ENCODE measurements around the gene RGS3.

Gene RGS3

DNA sequence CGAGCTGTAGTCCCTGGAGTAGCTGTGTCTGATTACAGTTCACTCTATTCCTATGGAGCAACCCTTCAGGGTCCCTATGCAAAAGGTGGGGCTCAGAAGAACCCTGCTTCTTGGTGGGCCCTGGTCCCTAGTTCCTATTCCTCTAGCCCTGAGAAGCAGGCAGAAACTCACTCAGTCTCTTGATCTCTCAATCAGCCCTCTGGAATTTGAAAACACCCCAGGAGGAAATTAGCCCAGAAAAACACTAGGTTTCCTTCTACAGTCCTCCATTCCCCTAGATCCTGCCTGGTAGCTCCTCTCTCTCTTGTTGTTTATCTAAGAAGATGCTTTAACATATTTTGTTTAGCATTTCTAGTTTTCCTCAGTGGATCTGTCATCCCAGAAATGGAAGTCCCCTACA lies 7.6 kb downstream of the RGS3 start:
- Histone ChIP-seq H3K4me1 (peaks cover 4% of the 10 kb centered on the region; the same call in 1 of the 2 replicates), H3K36me3 (no peaks in the 10 kb centered on the region), H3K4me3 (ENCODE audit: low read depth, low read length) (no peak overlapping the region), H3K9me3 (no peaks in the 10 kb centered on the region), H3K27me3 (no peaks in the 10 kb centered on the region)
- DNase-seq: no peak
- no peak for TF ChIP-seq CTCF (IDR thresholded peaks at IDR 0.05; ENCODE audit: low read depth, low read length)

DNA sequence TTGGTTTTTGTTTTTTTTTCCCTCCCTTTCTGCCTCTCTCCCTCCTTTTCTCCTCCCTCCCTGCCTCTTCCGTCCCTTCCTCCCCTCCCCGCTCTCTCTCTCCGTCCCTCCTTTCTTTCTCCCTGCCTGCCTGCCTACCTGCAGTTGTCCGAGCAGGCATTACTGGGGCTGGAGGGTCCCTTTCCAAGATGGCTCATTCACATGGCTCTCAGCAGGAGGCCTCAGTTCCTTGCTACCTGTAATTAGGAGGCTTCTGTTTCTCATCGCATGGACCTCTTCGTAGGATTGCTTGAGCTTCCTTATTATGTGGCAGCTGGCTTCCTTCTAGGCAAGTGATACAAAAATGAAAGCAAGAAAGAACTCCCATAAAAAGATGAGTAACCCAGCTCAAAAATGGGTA lies 8.0 kb downstream of the RGS3 start:
- no peak overlapping the region for H3K4me3 ChIP-seq (ENCODE audit: low read depth, low read length)
- H3K4me1 ChIP-seq: peaks cover 4% of the 10 kb centered on the region; the same call in 1 of the 2 replicates
- no peak for TF ChIP-seq CTCF (IDR thresholded peaks at IDR 0.05; ENCODE audit: low read depth, low read length)
- H3K27me3 ChIP-seq: no peaks in the 10 kb centered on the region
- no peaks in the 10 kb centered on the region for H3K9me3 ChIP-seq
- DNase-seq: no peak
- no peaks in the 10 kb centered on the region for H3K36me3 ChIP-seq

- H3K27me3 ChIP-seq: no peaks in the 10 kb centered on the region
- H3K4me3 ChIP-seq (ENCODE audit: low read depth, low read length): no peak overlapping the region
- H3K4me1 ChIP-seq: peaks cover 4% of the 10 kb centered on the region; the same call in 1 of the 2 replicates
- no peaks in the 10 kb centered on the region for H3K36me3 ChIP-seq
- DNase-seq: no peak
- no peak for TF ChIP-seq CTCF (IDR thresholded peaks at IDR 0.05; ENCODE audit: low read depth, low read length)
- no peaks in the 10 kb centered on the region for H3K9me3 ChIP-seq
These were observed 8.7 kb downstream of the RGS3 start for GRCh38 chr9:113472199-113472598.

- DNase-seq: peak; percentile 28
- no peaks in the 10 kb centered on the region for H3K36me3 ChIP-seq
- TF ChIP-seq CTCF (IDR thresholded peaks at IDR 0.05; ENCODE audit: low read depth, low read length): no peak
- H3K9me3 ChIP-seq: no peaks in the 10 kb centered on the region
- H3K4me1 ChIP-seq: peaks cover 4% of the 10 kb centered on the region; the same call in 1 of the 2 replicates
- no peaks in the 10 kb centered on the region for H3K27me3 ChIP-seq
- no peak overlapping the region for H3K4me3 ChIP-seq (ENCODE audit: low read depth, low read length)
These were observed 11.0 kb downstream of the RGS3 start for GRCh38 chr9:113474360-113475028.

DNA sequence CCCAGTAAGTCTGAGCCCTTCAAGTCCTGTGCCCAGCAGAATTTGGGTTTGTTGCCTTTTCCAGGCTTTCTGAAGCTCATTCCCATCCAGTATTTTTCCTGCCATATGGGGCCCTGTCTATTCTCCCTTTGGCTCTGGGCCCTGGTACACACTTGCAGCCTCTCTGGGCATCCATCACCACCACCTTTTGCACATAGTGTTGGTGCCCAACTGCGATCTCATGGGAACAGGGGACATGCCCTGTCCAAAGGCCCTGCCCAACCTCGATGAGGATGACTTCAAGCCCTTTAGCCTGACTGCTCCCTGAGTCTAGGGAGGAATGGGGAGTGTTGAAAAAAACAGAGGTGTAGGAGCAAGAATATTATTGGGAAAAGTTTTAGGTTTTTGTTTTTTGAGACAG lies 11.5 kb downstream of the RGS3 start:
- TF ChIP-seq CTCF (IDR thresholded peaks at IDR 0.05; ENCODE audit: low read depth, low read length): no peak
- no peaks in the 10 kb centered on the region for H3K27me3 ChIP-seq
- DNase-seq: no peak

GRCh38 chr9:113475992-113476391 lies 12.5 kb downstream of the RGS3 start:
- H3K4me1 ChIP-seq: peaks cover 4% of the 10 kb centered on the region; the same call in 1 of the 2 replicates
- H3K9me3 ChIP-seq: no peaks in the 10 kb centered on the region
- H3K27me3 ChIP-seq: no peaks in the 10 kb centered on the region
- no peaks in the 10 kb centered on the region for H3K36me3 ChIP-seq
- no peak for TF ChIP-seq CTCF (IDR thresholded peaks at IDR 0.05; ENCODE audit: low read depth, low read length)
- DNase-seq: no peak
- no peak overlapping the region for H3K4me3 ChIP-seq (ENCODE audit: low read depth, low read length)

More for the DNA sequence above, 11.5 kb downstream of the RGS3 start:
- H3K4me3 ChIP-seq (ENCODE audit: low read depth, low read length): no peak overlapping the region
- H3K4me1 ChIP-seq: peaks cover 4% of the 10 kb centered on the region; the same call in 1 of the 2 replicates
- no peaks in the 10 kb centered on the region for H3K9me3 ChIP-seq
- H3K36me3 ChIP-seq: no peaks in the 10 kb centered on the region

All from BE2C (cell line).